Jurkat, Clone E6-1 (cell line): Measurements from ENCODE around the gene ATP9A.
"Not testable (repeated sequence)": the region's sequence is repeated elsewhere in the genome, so short reads cannot be mapped to it uniquely, and the experiment has no call there.

Experiments
- DNase-seq: peaks from one replicate; pipeline ENCODE4 v3.0.0-alpha.2; 2011; ENCODE audit warnings: low read depth, low spot score
- H3K4me3 ChIP-seq: 2 replicates; pipeline ENCODE4 v1.5.1; 2011; ENCODE audit warnings: mild to moderate bottlenecking, low read length, control low read depth, moderate library complexity

Gene ATP9A

GRCh38 chr20:51577432-51578144 is 190.6 kb downstream of the ATP9A start:
- H3K4me3 ChIP-seq = no peak overlapping the region
- DNase-seq = no peak

- H3K4me3 ChIP-seq = no peak overlapping the region
- DNase-seq = no peak
Observed at GRCh38 chr20:51575486-51575885, 192.7 kb downstream of the ATP9A start.

GRCh38 chr20:51574248-51575033 is 193.7 kb downstream of the ATP9A start:
- no peak overlapping the region for H3K4me3 ChIP-seq
- no peak for DNase-seq

GRCh38 chr20:51573576-51574243 is 194.5 kb downstream of the ATP9A start:
- no peak overlapping the region for H3K4me3 ChIP-seq
- no peak for DNase-seq

GRCh38 chr20:51571460-51571794 is 196.8 kb downstream of the ATP9A start:
- DNase-seq = no peak
- H3K4me3 ChIP-seq = no peak overlapping the region

- H3K4me3 ChIP-seq = no peak overlapping the region
- no peak for DNase-seq
Observed at GRCh38 chr20:51570739-51571459, 197.3 kb downstream of the ATP9A start.

- no peak for DNase-seq
- H3K4me3 ChIP-seq = no peak overlapping the region
Observed at GRCh38 chr20:51569815-51570738, 198.1 kb downstream of the ATP9A start.

GRCh38 chr20:51568533-51568932 is 199.7 kb downstream of the ATP9A start:
- not testable (repeated sequence) for DNase-seq, H3K4me3 ChIP-seq

- no peak overlapping the region for H3K4me3 ChIP-seq
- DNase-seq = no peak
Observed at GRCh38 chr20:51567622-51568021, 200.6 kb downstream of the ATP9A start.

GRCh38 chr20:51566594-51566993 is 201.6 kb downstream of the ATP9A start:
- DNase-seq = no peak
- no peak overlapping the region for H3K4me3 ChIP-seq

GRCh38 chr20:51565298-51566144 is 202.7 kb downstream of the ATP9A start:
- no peak overlapping the region for H3K4me3 ChIP-seq
- no peak for DNase-seq

GRCh38 chr20:51563486-51564332 is 204.5 kb downstream of the ATP9A start:
- DNase-seq = no peak
- no peak overlapping the region for H3K4me3 ChIP-seq

GRCh38 chr20:51563174-51563485 is 205.1 kb downstream of the ATP9A start:
- DNase-seq = no peak
- no peak overlapping the region for H3K4me3 ChIP-seq

- no peak for DNase-seq
- no peak overlapping the region for H3K4me3 ChIP-seq
Observed at GRCh38 chr20:51562332-51563173, 205.6 kb downstream of the ATP9A start.

- no peak overlapping the region for H3K4me3 ChIP-seq
- no peak for DNase-seq
Observed at GRCh38 chr20:51562027-51562331, 206.2 kb downstream of the ATP9A start.

GRCh38 chr20:51560550-51561307 is 207.5 kb downstream of the ATP9A start:
- H3K4me3 ChIP-seq = no peak overlapping the region
- no peak for DNase-seq
